AG04449 (cell line): ENCODE results near the gene TSGA10IP.

Experiments
- CTCF ChIA-PET: fragments of 350-600 bp; formaldehyde crosslinking; extraction: SDS; loops from one replicate; lab custom pipeline; 2021; ENCODE audit warnings: antibody characterized with exemption; lab: Yijun Ruan, JAX
- POLR2A ChIA-PET: fragments of 400-600, 350-600 bp; formaldehyde crosslinking; extraction: SDS; loops from one replicate; lab custom pipeline; 2020; ENCODE audit warnings: antibody characterized with exemption, inconsistent platforms; lab: Yijun Ruan, JAX
- DNase-seq: peaks from one replicate; pipeline ENCODE4 v3.0.0-alpha.2; 2010; ENCODE audit warnings: low read depth, low spot score
- H3K4me3 ChIP-seq: 2 replicates; pipeline ENCODE4 v1.5.1; 2011; ENCODE audit warnings: low read depth, mild to moderate bottlenecking, control low read depth, low read length
- CTCF ChIP-seq: IDR thresholded peaks from one replicate; pipeline ENCODE4 v1.5.1; 2011; ENCODE audit warnings: mild to moderate bottlenecking, moderate library complexity, low read length, control low read depth, inconsistent platforms; ENCODE audit not compliant: insufficient read depth; ENCODE audit errors: missing control alignments

The TSGA10IP gene

GRCh38 chr11:65953471-65953870 lies 8.2 kb downstream of the TSGA10IP start:
- ChIA-PET CTCF (interaction anchor here (1.0 kb wide), 1 partner anchor 69 kb away, joined by 5 read pairs; no protein-coding TSS in a partner anchor), POLR2A (no interaction called here)
- DNase-seq: no peak
- H3K4me3 ChIP-seq: no peak overlapping the region
- no peak for TF ChIP-seq CTCF

GRCh38 chr11:65954771-65955170 lies 9.5 kb downstream of the TSGA10IP start:
- POLR2A ChIA-PET: interaction anchor here (1.0 kb wide), 1 partner anchor 66 kb away, joined by 4 read pairs; no protein-coding TSS in a partner anchor
- H3K4me3 ChIP-seq: no peak overlapping the region
- DNase-seq: no peak
- CTCF ChIA-PET: interaction anchor here (0.8 to 0.9 kb wide), 2 partner anchors 66 kb away, joined by 3 to 4 read pairs; partner anchors contain the start of gene FIBP
- no peak for TF ChIP-seq CTCF

- DNase-seq: no peak
- ChIA-PET CTCF (interaction anchor here (0.9 to 44.9 kb wide), 3 partner anchors 30 to 98 kb away, joined by 4 to 1090 read pairs (median 5); partner anchors contain the start of genes CCDC85B, CTSW, EFEMP2 and FIBP), POLR2A (no interaction called here)
- TF ChIP-seq CTCF: no peak
- H3K4me3 ChIP-seq: no peak overlapping the region
Observed at GRCh38 chr11:65958291-65958690, 13.0 kb downstream of the TSGA10IP start.

- no peak overlapping the region for H3K4me3 ChIP-seq
- ChIA-PET CTCF (interaction anchor here (0.9 to 44.9 kb wide), 3 partner anchors 30 to 99 kb away, joined by 4 to 1090 read pairs (median 5); partner anchors contain the start of genes CCDC85B, CTSW, EFEMP2 and FIBP), POLR2A (no interaction called here)
- DNase-seq: no peak
- no peak for TF ChIP-seq CTCF
Observed at GRCh38 chr11:65958774-65959420, 13.6 kb downstream of the TSGA10IP start.

GRCh38 chr11:65960824-65961266 lies 15.6 kb downstream of the TSGA10IP start:
- ChIA-PET POLR2A (interaction anchor here (1.4 to 1.7 kb wide), 2 partner anchors 70 to 72 kb away, joined by 5 read pairs; partner anchors contain the start of genes CCDC85B and FIBP), CTCF (interaction anchor here (0.8 to 44.9 kb wide), 5 partner anchors 12 to 98 kb away, joined by 3 to 1090 read pairs (median 4); partner anchors contain the start of genes CCDC85B, CTSW, EFEMP2 and FIBP)
- DNase-seq: no peak
- peak overlapping the region; percentile 77 for H3K4me3 ChIP-seq
- TF ChIP-seq CTCF: no peak
